ENCODE results near the gene ZNF787. TPM values are rescaled to one million over a fixed set of nuclear protein-coding genes. Genes with fewer than 3 reads are reported as not detected.
A peak's percentile ranks its signal among the peaks of the same experiment; 100 is the strongest.

ZNF787 gene
- total RNA-seq, 1 experiment from 2014 or later = 95.4 TPM

DNA sequence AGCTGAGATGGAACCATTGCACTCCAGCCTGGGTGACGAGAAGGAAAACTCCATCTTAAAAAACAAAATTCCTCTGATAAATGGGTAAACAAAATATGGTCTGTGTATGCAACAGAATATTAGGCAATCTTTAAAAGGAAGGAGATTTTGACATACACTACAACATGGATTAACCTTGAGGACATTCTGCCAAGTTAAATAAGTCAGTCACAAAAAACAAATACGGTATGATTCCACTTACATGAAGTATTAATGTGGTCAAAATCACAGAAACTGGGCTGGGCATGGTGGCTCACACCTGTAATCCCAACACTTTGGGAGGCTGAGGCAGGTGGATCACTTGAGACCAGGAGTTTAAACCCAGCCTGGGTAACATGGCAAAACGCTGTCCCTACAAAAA lies 17.0 kb upstream of the ZNF787 start:
- Histone ChIP-seq H3K27me3 (ENCODE audit: control insufficient read depth, insufficient read depth, low read length) (no peaks in the 10 kb centered on the region), H3K36me3 (replicated peaks; ENCODE audit: control insufficient read depth, insufficient read depth, low read length) (no peaks in the 10 kb centered on the region; the same call in 1 of the 2 replicates), H3K4me3 (ENCODE audit: insufficient read depth, low read depth, low read length) (no peak overlapping the region)
- no peak for DNase-seq

DNA sequence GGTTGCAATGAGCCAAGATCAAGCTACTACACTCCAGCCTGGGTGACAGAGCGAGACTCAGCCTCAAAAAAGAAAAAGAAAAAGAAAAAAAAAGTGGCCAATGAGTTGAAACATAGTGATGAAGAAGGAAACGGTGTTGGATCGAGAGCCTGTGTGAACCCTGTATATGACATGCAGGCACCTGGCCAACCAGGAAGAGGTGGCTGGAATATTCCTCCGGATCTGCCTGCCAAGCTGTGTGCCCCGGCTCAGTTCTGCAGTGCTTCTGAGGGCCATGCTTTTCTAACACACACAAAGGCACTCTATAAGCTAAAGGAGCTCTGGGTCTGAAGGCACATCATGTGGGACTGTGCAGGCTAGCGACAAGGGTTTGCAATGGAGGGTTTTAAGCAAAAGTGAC lies 16.3 kb upstream of the ZNF787 start:
- Histone ChIP-seq H3K4me3 (ENCODE audit: insufficient read depth, low read depth, low read length) (no peak overlapping the region), H3K36me3 (replicated peaks; ENCODE audit: control insufficient read depth, insufficient read depth, low read length) (no peaks in the 10 kb centered on the region), H3K27me3 (ENCODE audit: control insufficient read depth, insufficient read depth, low read length) (no peaks in the 10 kb centered on the region)
- no peak for DNase-seq

DNA sequence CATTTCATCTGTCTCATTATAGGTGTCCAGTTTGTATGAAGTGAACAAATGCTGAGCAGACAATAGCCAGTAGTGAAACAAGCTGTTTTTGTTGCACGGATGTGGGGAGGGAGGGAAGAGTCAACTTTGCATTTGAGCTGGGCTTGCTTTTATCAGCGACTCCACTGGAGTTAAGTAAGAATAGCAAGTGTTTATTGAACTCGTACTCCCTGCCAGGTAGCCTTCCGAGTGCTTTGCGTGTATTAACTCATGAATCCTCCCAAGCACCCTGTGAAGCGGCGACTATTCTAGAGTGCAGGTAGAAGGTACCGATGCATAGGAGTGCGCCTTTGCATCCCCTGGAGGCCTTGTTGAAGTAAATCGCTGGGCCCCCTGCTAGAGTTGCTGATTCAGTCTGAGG lies 15.3 kb upstream of the ZNF787 start:
- Histone ChIP-seq H3K4me3 (ENCODE audit: insufficient read depth, low read depth, low read length) (no peak overlapping the region), H3K36me3 (replicated peaks; ENCODE audit: control insufficient read depth, insufficient read depth, low read length) (no peaks in the 10 kb centered on the region), H3K27me3 (ENCODE audit: control insufficient read depth, insufficient read depth, low read length) (no peaks in the 10 kb centered on the region)
- peak; percentile 73 for DNase-seq

DNA sequence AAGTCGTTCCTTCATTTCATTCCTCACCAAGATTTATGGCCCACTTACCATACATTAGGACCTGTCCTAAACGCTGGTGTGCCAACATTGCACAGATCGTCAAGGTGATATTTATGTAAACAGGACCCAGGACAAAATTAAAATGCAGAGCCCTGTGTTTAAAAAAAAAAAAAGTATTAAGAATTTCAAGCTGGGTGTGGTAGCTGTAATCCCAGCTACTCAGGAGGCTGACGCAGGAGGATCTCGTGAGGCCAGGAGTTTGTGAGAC lies 13.5 kb upstream of the ZNF787 start:
- DNase-seq = no peak
- no peaks in the 10 kb centered on the region for H3K27me3 ChIP-seq (ENCODE audit: control insufficient read depth, insufficient read depth, low read length)

DNA sequence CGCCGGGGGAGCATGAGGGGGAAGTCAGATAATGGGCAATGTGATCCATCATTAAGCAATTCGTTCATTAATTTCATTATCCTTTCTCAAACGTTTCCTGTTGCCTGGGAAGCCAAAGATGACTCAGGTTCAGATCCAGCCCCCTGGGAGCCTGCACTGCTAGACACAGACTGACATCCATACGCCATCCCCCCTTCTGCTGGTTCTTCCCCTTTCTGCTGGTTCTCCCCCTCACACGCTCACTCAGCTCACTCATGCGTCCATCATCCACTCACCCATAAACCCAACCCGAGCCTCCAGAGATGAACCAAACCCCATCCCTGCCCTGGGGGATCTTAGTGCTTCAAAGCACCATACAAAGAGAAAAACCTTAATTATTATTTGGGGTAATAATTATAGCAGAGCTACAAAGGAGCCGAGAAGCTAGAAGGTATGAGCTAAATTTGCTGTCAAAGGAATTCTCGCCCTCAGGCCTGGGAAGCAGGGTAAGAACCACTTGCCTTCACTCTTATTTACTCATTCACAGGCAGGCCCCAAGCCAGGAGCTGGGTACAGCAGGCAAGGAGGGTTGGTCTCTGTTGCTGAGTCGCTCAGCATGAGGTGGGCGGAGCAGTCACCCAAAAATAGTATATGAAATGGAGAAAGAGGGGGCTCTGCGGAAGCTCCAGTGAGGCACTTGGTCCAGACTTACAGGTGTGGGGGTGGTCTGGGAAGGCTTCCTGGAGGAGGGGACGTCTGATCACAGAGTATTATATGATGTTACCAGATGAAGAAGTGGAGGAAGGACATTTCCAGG lies 13.0 kb upstream of the ZNF787 start:
- Histone ChIP-seq H3K27me3 (ENCODE audit: control insufficient read depth, insufficient read depth, low read length) (no peaks in the 10 kb centered on the region), H3K36me3 (replicated peaks; ENCODE audit: control insufficient read depth, insufficient read depth, low read length) (no peaks in the 10 kb centered on the region), H3K4me3 (ENCODE audit: insufficient read depth, low read depth, low read length) (no peak overlapping the region)
- DNase-seq = no peak

More for the DNA sequence above, 13.5 kb upstream of the ZNF787 start:
- Histone ChIP-seq H3K4me3 (ENCODE audit: insufficient read depth, low read depth, low read length) (no peak overlapping the region), H3K36me3 (replicated peaks; ENCODE audit: control insufficient read depth, insufficient read depth, low read length) (no peaks in the 10 kb centered on the region)

DNA sequence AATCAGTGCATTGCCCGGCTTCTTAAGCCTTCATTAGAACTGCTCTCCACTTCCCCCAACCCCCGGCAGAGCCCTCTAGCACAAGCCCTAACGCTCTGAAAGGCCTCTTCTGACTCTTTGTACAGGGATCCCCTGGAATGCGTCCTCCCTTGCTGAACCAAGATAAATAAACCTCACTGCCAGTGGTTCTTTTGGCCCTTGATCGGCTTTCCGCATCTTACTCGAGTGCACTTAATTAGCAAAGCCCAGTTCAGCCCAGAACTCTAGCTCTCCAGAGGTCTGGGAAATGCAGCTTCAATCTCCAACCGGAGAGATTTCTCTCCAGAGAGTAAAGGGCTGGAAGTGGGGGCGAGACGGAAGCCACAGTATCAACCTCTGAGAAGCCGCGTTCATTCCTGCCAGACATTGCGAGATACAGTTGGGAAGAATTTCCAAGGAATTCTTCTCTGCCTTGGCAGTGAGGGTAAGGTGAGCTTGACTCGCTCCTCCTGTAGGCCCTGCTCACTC lies 11.3 kb upstream of the ZNF787 start:
- Histone ChIP-seq H3K36me3 (replicated peaks; ENCODE audit: control insufficient read depth, insufficient read depth, low read length) (no peaks in the 10 kb centered on the region), H3K4me3 (ENCODE audit: insufficient read depth, low read depth, low read length) (no peak overlapping the region), H3K27me3 (ENCODE audit: control insufficient read depth, insufficient read depth, low read length) (no peaks in the 10 kb centered on the region)
- no peak for DNase-seq

DNA sequence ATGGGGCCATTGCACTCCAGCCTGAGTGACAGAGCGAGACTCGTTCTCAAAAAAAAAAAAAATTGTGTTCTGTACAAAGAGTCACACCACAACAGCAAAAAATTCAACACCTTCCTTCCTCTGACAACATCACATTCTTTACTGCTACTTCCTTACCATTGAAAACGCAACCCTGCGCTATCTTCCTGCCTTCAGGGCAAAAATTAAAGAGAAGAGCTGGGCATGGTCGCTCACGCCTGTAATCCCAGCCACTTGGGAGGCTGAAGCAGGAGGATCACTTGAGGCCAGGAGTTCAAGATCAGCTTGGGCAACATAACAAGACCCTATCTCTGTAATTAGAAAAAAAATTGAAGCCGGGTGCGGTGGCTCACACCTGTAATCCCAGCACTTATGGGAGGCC lies 10.6 kb upstream of the ZNF787 start:
- Histone ChIP-seq H3K27me3 (ENCODE audit: control insufficient read depth, insufficient read depth, low read length) (no peaks in the 10 kb centered on the region), H3K4me3 (ENCODE audit: insufficient read depth, low read depth, low read length) (no peak overlapping the region), H3K36me3 (replicated peaks; ENCODE audit: control insufficient read depth, insufficient read depth, low read length) (no peaks in the 10 kb centered on the region)
- no peak for DNase-seq

DNA sequence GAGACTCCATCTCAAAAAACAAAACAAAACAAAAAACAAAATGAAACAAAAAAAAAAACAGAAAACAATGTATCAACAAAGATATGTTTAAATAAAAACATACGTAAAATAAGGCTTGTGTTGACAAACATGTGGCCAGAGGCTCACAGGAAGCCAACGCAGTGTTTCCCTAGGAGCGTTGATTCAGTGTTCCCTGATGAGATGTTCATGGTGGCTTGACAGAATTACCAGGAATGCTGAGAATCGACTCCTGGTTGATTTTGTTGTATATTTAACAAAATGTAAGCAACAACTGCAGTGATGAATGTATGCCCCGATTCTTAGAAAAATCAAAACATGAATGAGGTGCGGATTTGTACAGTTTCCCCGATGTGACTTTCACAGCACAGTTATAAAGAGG lies 8.9 kb upstream of the ZNF787 start:
- H3K36me3 ChIP-seq (replicated peaks; ENCODE audit: control insufficient read depth, insufficient read depth, low read length) = no peaks in the 10 kb centered on the region
- H3K4me3 ChIP-seq (ENCODE audit: insufficient read depth, low read depth, low read length) = no peak overlapping the region
- DNase-seq = no peak
- H3K27me3 ChIP-seq (ENCODE audit: control insufficient read depth, insufficient read depth, low read length) = no peaks in the 10 kb centered on the region

DNA sequence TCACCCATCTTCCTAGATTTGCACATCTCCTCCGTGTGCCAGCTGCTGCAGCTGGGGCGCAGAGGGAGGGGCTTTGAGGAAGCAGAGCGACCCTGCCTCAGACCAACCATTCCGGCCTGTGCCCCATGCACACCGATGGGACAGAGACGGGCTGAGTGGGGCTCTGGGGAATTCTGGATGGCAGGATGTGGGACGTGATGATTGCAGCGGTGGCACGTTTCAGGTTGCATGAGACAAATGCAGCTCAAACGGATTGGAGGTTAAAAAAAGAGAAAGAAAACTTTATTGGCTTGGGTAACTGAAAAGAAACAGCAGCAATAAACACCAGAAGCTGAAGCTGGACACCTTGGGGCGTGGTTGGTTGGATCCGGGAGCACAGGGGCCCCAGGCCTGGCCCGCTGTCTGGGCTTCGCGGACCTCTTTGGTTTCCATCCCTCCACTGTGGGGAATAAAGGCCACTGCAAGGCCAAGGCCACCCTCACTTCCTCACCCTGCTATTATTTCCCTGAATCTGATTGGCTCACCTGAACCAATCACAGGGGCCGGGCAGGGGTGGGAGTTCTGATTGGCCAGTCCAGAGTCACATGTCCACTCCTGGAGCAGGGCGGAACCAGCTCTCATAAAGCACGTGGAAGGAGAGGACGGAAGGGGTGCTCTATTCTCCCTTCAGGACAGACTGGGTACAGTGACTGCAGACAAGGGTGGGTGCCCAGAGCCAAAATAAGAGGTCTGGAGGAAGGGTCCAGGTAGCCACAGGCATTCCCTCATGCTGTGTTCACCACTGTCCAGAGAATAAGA lies 6.1 kb upstream of the ZNF787 start:
- H3K4me3 ChIP-seq (ENCODE audit: insufficient read depth, low read depth, low read length) = no peak overlapping the region
- no peaks in the 10 kb centered on the region for H3K27me3 ChIP-seq (ENCODE audit: control insufficient read depth, insufficient read depth, low read length)
- peak; percentile 72 for DNase-seq
- H3K36me3 ChIP-seq (replicated peaks; ENCODE audit: control insufficient read depth, insufficient read depth, low read length) = no peaks in the 10 kb centered on the region

DNA sequence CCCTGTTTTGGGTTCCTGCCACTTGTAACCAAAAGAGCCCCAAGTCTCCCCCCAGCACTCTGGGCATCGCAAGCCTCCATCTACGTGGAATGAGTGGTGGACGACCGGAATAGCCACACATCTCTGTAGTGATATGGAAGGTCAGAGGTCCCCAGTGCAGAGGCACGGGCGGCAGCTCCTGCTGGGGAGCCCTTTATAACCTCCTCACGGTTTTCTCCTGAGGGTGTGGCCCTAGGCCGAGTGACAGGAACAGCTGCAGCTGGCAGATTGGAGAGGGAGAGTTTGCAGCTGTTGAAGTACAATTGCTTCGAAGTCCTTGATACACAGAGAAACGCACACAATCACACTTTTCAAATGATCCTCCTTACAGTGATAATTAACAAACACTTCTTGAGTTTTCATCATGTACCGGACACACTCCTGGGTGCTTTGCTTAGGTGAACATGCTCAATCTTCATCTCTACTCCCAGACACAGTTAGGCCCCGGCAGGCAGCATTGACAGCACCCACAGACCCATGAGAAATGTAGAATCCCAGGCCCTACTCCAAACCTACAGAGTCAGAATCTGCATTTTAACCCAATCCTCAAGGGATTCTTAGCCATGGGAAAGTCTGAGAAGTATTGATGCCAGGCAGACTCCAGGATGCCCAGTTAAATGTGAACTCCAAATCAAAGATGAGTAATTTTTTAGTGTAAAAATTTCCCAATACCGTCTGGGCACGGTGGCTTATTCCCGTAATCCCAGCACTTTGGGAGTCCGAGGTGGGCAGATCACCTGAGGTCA lies 4.9 kb upstream of the ZNF787 start:
- DNase-seq = no peak
- Histone ChIP-seq H3K27me3 (ENCODE audit: control insufficient read depth, insufficient read depth, low read length) (no peaks in the 10 kb centered on the region), H3K36me3 (replicated peaks; ENCODE audit: control insufficient read depth, insufficient read depth, low read length) (no peaks in the 10 kb centered on the region), H3K4me3 (ENCODE audit: insufficient read depth, low read depth, low read length) (no peak overlapping the region)

DNA sequence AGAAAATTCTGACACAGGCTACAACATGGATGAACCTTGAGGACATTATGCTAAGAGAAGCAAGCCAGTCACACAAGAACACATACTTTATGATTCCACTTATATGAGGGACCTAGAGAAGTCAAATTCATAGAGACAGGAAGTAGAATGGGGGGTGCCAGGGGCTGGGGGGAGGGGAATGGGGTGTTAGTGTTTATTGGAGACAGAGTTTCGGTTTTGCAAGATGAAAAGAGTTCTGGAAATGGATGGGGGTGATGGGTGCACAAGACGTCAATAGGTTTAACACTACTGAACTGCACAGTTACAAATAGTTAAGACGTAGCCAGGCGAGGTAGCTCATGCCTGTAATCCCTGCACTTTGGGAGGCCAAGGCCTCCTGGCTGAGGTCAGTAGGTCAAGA lies 3.5 kb upstream of the ZNF787 start:
- Histone ChIP-seq H3K36me3 (replicated peaks; ENCODE audit: control insufficient read depth, insufficient read depth, low read length) (no peaks in the 10 kb centered on the region), H3K4me3 (ENCODE audit: insufficient read depth, low read depth, low read length) (no peak overlapping the region), H3K27me3 (ENCODE audit: control insufficient read depth, insufficient read depth, low read length) (no peaks in the 10 kb centered on the region)
- no peak for DNase-seq

DNA sequence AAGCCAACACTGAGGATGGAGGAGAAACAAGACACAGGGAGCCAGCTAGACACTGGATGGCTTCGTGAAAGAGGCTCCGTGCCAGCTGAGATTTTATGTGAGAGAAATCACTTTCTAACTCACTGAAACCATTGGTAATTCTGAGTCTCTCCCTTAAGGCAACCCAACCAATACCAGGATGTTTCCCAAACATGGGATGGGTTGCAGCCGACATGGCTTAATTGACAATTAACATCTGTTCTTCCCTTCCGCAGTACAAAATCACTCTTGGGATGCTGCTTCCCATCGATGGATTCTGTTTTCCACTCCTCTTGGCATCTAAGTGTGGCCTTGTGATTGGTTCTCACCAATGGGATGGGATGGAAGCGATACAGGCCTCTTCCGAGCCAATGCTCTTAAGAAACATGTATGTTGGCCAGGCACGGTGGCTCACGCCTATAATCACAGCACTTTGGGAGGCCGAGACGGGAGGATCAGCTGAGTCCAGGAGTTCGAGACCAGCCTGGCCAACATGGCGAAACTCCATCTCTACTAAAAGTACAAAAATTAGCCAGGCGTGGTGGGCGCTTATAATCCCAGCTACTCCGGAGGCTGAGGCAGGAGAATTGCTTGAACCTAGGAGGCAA lies 2.3 kb upstream of the ZNF787 start:
- DNase-seq = no peak
- no peaks in the 10 kb centered on the region for H3K27me3 ChIP-seq (ENCODE audit: control insufficient read depth, insufficient read depth, low read length)

DNA sequence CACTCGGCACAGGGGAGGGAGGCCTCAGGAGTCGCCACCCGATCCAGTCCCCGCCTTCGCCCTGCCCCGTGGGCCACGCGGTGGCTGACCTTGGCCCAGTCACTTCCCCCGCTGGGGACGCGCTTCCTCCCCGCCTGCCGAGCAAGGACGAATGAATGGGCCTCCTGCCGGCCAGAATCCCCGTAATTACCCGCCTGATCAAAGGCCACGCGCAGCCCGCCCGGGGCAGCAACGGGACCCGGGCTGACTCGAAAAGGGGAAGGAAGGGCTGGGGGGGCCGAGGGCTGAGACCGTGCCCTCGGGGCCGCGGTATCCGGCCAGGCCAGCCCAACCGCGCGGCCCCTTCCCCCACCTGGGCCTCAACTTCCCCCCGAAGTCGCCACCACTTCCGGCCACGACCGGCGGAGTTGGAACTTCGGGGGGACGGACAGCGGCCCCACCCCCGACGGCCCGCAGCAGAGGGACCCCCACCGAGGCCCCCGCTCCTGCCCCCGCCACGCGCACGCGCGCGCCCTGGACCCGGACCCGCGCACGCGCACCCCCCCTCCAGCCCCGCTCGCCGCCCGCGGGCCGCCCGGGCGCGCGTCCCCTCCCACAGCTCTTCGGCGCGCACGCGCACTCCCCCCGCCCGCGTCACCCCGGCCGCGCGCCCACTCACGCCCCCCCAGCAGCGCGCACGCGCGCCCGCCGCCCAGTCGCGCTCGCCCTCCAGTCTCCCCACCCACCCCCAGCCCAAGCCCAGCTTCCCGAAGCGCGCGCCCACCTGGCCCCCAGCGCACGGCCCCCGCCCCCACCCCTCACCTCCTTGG lies 520 bp downstream of the ZNF787 start:
- no peaks in the 10 kb centered on the region for H3K27me3 ChIP-seq (ENCODE audit: control insufficient read depth, insufficient read depth, low read length)
- peaks cover 2% of the 10 kb centered on the region for H3K36me3 ChIP-seq (replicated peaks; ENCODE audit: control insufficient read depth, insufficient read depth, low read length)
- DNase-seq = peak; percentile 98
- H3K4me3 ChIP-seq (ENCODE audit: insufficient read depth, low read depth, low read length) = peak overlapping the region; percentile 86

More for the DNA sequence above, 2.3 kb upstream of the ZNF787 start:
- peaks cover 2% of the 10 kb centered on the region for H3K36me3 ChIP-seq (replicated peaks; ENCODE audit: control insufficient read depth, insufficient read depth, low read length)
- H3K4me3 ChIP-seq (ENCODE audit: insufficient read depth, low read depth, low read length) = no peak overlapping the region

DNA sequence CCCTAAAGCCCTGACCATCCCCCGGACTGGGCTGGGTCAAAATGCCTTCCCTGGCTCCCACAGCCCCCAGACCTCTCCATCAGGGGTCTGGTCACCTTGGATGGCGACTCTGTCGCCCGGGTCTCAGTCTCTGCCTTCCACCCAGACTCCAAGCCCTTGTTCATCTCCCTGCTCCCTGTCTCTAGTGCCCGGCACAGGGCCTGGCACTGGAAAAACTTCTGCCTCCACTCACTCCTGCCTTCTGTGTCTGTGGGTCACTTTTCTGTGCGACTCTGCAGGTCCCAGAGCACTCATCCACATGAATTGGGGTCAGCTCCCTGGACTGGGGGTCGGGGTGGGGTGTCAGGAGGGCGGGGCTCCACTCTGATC lies 1.1 kb downstream of the ZNF787 start:
- peaks cover 2% of the 10 kb centered on the region for H3K36me3 ChIP-seq (replicated peaks; ENCODE audit: control insufficient read depth, insufficient read depth, low read length)
- no peak for DNase-seq
- no peaks in the 10 kb centered on the region for H3K27me3 ChIP-seq (ENCODE audit: control insufficient read depth, insufficient read depth, low read length)
- H3K4me3 ChIP-seq (ENCODE audit: insufficient read depth, low read depth, low read length) = peak overlapping the region; percentile 86
